A549 (cell line): ENCODE measurements around the gene MRPL20.

Experiments
- BHLHE40 ChIP-seq: IDR thresholded peaks from 2 replicates; pipeline ENCODE4 v1.6.1; 2012; ENCODE audit warnings: low read depth, low read length, inconsistent platforms
- CTCF ChIP-seq: fragments of >200 bp; sonication (Bioruptor Twin); formaldehyde crosslinking; IDR thresholded peaks from 3 replicates; pipeline ENCODE4 v1.5.1; 2016
- EP300 ChIP-seq, 2 experiments: fragments of >200 bp; sonication (Bioruptor Twin); formaldehyde crosslinking; IDR thresholded peaks; 2 replicates in 1 of 2; 3 replicates in 1 of 2; pipeline ENCODE4 v1.6.1; 2016 to 2017
- HDAC2 ChIP-seq: fragments of 200-600 bp; sonication (generic); IDR thresholded peaks from 2 replicates; pipeline ENCODE4 v1.6.1; 2016
- JUN ChIP-seq, 2 experiments: fragments of >200 bp; sonication (Bioruptor Twin); formaldehyde crosslinking; IDR thresholded peaks; 2 replicates in 1 of 2; 3 replicates in 1 of 2; pipeline ENCODE4 v1.6.1; 2016 to 2017
- NPAS2 ChIP-seq: fragments of 250-450 bp; sonication (Bioruptor Pico); IDR thresholded peaks from 2 replicates; pipeline ENCODE4 v1.8.0; 2022; ENCODE audit warnings: mild to moderate bottlenecking, moderate library complexity, borderline replicate concordance
- PBX3 ChIP-seq: IDR thresholded peaks from 2 replicates; pipeline ENCODE4 v1.6.1; 2012
- RCOR1 ChIP-seq: fragments of 150-350 bp; IDR thresholded peaks from 2 replicates; pipeline ENCODE4 v1.6.1; 2014; ENCODE audit warnings: antibody characterized with exemption, low read length, low read depth
- REST ChIP-seq: fragments of 200-600 bp; sonication (generic); IDR thresholded peaks from 2 replicates; pipeline ENCODE4 v1.6.1; 2016; ENCODE audit warnings: antibody characterized with exemption, mild to moderate bottlenecking, moderate library complexity
- SMC3 ChIP-seq: fragments of >200 bp; sonication (Bioruptor Twin); formaldehyde crosslinking; IDR thresholded peaks from 3 replicates; pipeline ENCODE4 v1.6.1; 2018; ENCODE audit warnings: inconsistent platforms

GRCh38 chr1:1371746-1372711 is 35.1 kb downstream of the MRPL20 start:
- TF ChIP-seq CTCF (peak; percentile 60), REST (no peak), EP300 (IDR thresholded peaks at IDR 0.05) (no peak), NPAS2 (CRISPR knock-in tag) (no peak), BHLHE40 (no peak), HDAC2 (no peak), SMC3 (peak; percentile 57), RCOR1 (no peak), JUN (IDR thresholded peaks at IDR 0.05) (no peak), PBX3 (no peak)
